ENCODE measurements around the gene SF3A2. TPM values are rescaled to one million over a fixed set of nuclear protein-coding genes. Genes with fewer than 3 reads are reported as not detected.

Gene SF3A2
- total RNA-seq, 2 experiments from 2014 or later: 124 to 206 TPM

- intact Hi-C loops (cut with micrococcal nuclease; ENCODE audit: unreplicated experiment): loop anchor here (1.0 to 2.0 kb wide), 5 partner anchors 15 to 118 kb away; partner anchors contain the start of genes LSM7, PLEKHJ1, SF3A2 and SPPL2B
- H3K27ac ChIP-seq (ENCODE audit: low read depth, low read length, poor library complexity, severe bottlenecking): peak overlapping the region; percentile 93
- peak; percentile 97 for DNase-seq (ENCODE audit: low spot score)
- no peaks in the 10 kb centered on the region for H3K9me3 ChIP-seq (ENCODE audit: low read length)
- POLR2A ChIA-PET: interaction anchor here (0.6 kb wide), 1 partner anchor 288 kb away, joined by 3 read pairs; no protein-coding TSS in a partner anchor
- TF ChIP-seq EZH2phosphoT487 (IDR thresholded peaks at IDR 0.05; ENCODE audit: borderline replicate concordance, low read depth, low read length) (no peak), CTCF (conservative IDR thresholded peaks at IDR 0.05; ENCODE audit: low read length) (peak; percentile 94)
- H3K4me3 ChIP-seq (ENCODE audit: low read depth, low read length, poor library complexity, severe bottlenecking): peak overlapping the region; percentile 87
- peaks cover 29% of the 10 kb centered on the region for H3K4me1 ChIP-seq (ENCODE audit: insufficient read depth, low read length, poor library complexity, severe bottlenecking)
- CTCF ChIA-PET (ENCODE audit: unreplicated experiment): no interaction called here
- H3K36me3 ChIP-seq (ENCODE audit: insufficient read depth, low read length): peaks cover 63% of the 10 kb centered on the region
- no TSS peak for BruUV-seq (replicated peaks)
- H2AFZ ChIP-seq (ENCODE audit: low read length): no peak overlapping the region
- no peaks in the 10 kb centered on the region for H3K9me2 ChIP-seq (ENCODE audit: insufficient read depth, low read length)
- H3K4me2 ChIP-seq (ENCODE audit: low read length): peak overlapping the region; percentile 98
- peaks cover 10% of the 10 kb centered on the region for H4K20me1 ChIP-seq (ENCODE audit: insufficient read depth, low read length)
- peaks cover 57% of the 10 kb centered on the region for H3K79me2 ChIP-seq (ENCODE audit: insufficient read depth, low read depth, low read length)
Measured at GRCh38 chr19:2273356-2274184, 36.9 kb downstream of the SF3A2 start.

GRCh38 chr19:2274185-2274711 is 37.6 kb downstream of the SF3A2 start:
- peak overlapping the region; percentile 98 for H3K4me2 ChIP-seq (ENCODE audit: low read length)
- TF ChIP-seq CTCF (conservative IDR thresholded peaks at IDR 0.05; ENCODE audit: low read length) (no peak), EZH2phosphoT487 (IDR thresholded peaks at IDR 0.05; ENCODE audit: borderline replicate concordance, low read depth, low read length) (no peak)
- CTCF ChIA-PET (ENCODE audit: unreplicated experiment): interaction anchor here (0.6 to 0.7 kb wide), 2 partner anchors 15 to 20 kb away, joined by 3 to 4 read pairs; no protein-coding TSS in a partner anchor
- BruUV-seq (replicated peaks): no TSS peak
- no peak overlapping the region for H2AFZ ChIP-seq (ENCODE audit: low read length)
- H3K4me3 ChIP-seq (ENCODE audit: low read depth, low read length, poor library complexity, severe bottlenecking): peak overlapping the region; percentile 47
- no peak for DNase-seq (ENCODE audit: low spot score)
- POLR2A ChIA-PET: no interaction called here
- peaks cover 63% of the 10 kb centered on the region for H3K36me3 ChIP-seq (ENCODE audit: insufficient read depth, low read length)
- no peaks in the 10 kb centered on the region for H3K9me3 ChIP-seq (ENCODE audit: low read length)
- peaks cover 10% of the 10 kb centered on the region for H4K20me1 ChIP-seq (ENCODE audit: insufficient read depth, low read length)
- H3K27ac ChIP-seq (ENCODE audit: low read depth, low read length, poor library complexity, severe bottlenecking): peak overlapping the region; percentile 93
- no peaks in the 10 kb centered on the region for H3K9me2 ChIP-seq (ENCODE audit: insufficient read depth, low read length)
- intact Hi-C loops (cut with micrococcal nuclease; ENCODE audit: unreplicated experiment): no loop called here
- H3K4me1 ChIP-seq (ENCODE audit: insufficient read depth, low read length, poor library complexity, severe bottlenecking): peaks cover 26% of the 10 kb centered on the region
- peaks cover 53% of the 10 kb centered on the region for H3K79me2 ChIP-seq (ENCODE audit: insufficient read depth, low read depth, low read length)

All from OCI-LY7 (cell line).